Left colon (tissue), 2 donors: ENCODE measurements around the gene MPL. TPM values are rescaled to one million over a fixed set of nuclear protein-coding genes. Genes with fewer than 3 reads are reported as not detected.
"Not testable (repeated sequence)": the region's sequence is repeated elsewhere in the genome, so short reads cannot be mapped to it uniquely, and the experiment has no call there.

Experiments
- ATAC-seq: fragments of 200-7000 bp; cut with Tn5 transposase; one replicate; pipeline ENCODE4 v1.9.1; 2020; ENCODE audit warnings: mild to moderate bottlenecking, moderate library complexity
- DNase-seq, 2 donors: peaks; one replicate each; pipeline ENCODE4 v3.0.0-alpha.2; 2020
- intact Hi-C, 2 donors: fragments of 100-400 bp; cut with DNase I in 1 of 2; cut with micrococcal nuclease in 1 of 2; formaldehyde crosslinking; loops; one replicate each; pipeline versions ENCODE4 v1.11.2 to v1.14.0; 2022; cut with DNase I, micrococcal nuclease
- total RNA-seq, 2 donors: library from RNA; stranded (reverse); fragmentation: NEBNext Ultra II Directional; extraction: Animal tissue kit (Norgen Biotek cat#: 25700); gene quantifications; one replicate each; pipeline ENCODE4 v1.2.1, GENCODE V29; 2021
- donor health status: DM: no; HTN: no; CAD: no.
- donor health status: DM: yes; HTN: yes; CAD: no.

MPL gene
- total RNA-seq, 2 donors from 2014 or later, result 0.56 TPM; not detected in 1

GRCh38 chr1:43367026-43367903, 29.6 kb downstream of the MPL start:
- DNase-seq, result peak; percentile 50 to 53
- ATAC-seq, result peak; percentile 68
- intact Hi-C loops, result no loop called here

- DNase-seq (peak; percentile 92 to 95), ATAC-seq (peak; percentile 77)
- intact Hi-C loops, result no loop called here
Observed at GRCh38 chr1:43367904-43368645, 30.5 kb downstream of the MPL start, which contains the start of gene ELOVL1. ELOVL1 (minus strand) TSS chr1:43368011; CDS start chr1:43365609, 2,402 bp downstream.

GRCh38 chr1:43368646-43369020, 31.0 kb downstream of the MPL start:
- DNase-seq (no peak), ATAC-seq (no peak)
- intact Hi-C loops, result no loop called here

- DNase-seq, intact Hi-C loops, ATAC-seq: not testable (repeated sequence)
Observed at GRCh38 chr1:43369779-43370178, 32.2 kb downstream of the MPL start.

- DNase-seq, result no peak
- intact Hi-C loops, result no loop called here
- no peak for ATAC-seq
Observed at GRCh38 chr1:43370564-43370963, 32.9 kb downstream of the MPL start.

- intact Hi-C loops, result no loop called here
- no peak for DNase-seq
- no peak for ATAC-seq
Observed at GRCh38 chr1:43372172-43372571, 34.6 kb downstream of the MPL start.

- DNase-seq, result no peak
Observed at GRCh38 chr1:43373066-43373940, 35.7 kb downstream of the MPL start.

GRCh38 chr1:43376723-43377235, 39.2 kb downstream of the MPL start:
- intact Hi-C loops, result no loop called here
- peak; percentile 28 for ATAC-seq

More at GRCh38 chr1:43373066-43373940, 35.7 kb downstream of the MPL start:
- intact Hi-C loops, result no loop called here
- ATAC-seq, result peak; percentile 34

GRCh38 chr1:43377831-43378230, 40.2 kb downstream of the MPL start:
- intact Hi-C loops, result no loop called here
- ATAC-seq (peak; percentile 55), DNase-seq (no peak)

More at GRCh38 chr1:43376723-43377235, 39.2 kb downstream of the MPL start:
- no peak for DNase-seq

- intact Hi-C loops, result no loop called here
- ATAC-seq, result no peak
- DNase-seq, result no peak
Observed at GRCh38 chr1:43379476-43379875, 41.9 kb downstream of the MPL start.

GRCh38 chr1:43381612-43382011, 44.0 kb downstream of the MPL start:
- no peak for ATAC-seq
- DNase-seq, result no peak

GRCh38 chr1:43382027-43382779, 44.6 kb downstream of the MPL start:
- intact Hi-C loops, result no loop called here
- ATAC-seq (peak; percentile 57), DNase-seq (no peak)

More at GRCh38 chr1:43381612-43382011, 44.0 kb downstream of the MPL start:
- intact Hi-C loops, result no loop called here

GRCh38 chr1:43383449-43383848, 45.8 kb downstream of the MPL start:
- DNase-seq, result no peak
- intact Hi-C loops, result no loop called here
- peak; percentile 57 for ATAC-seq

GRCh38 chr1:43386676-43387075, 49.1 kb downstream of the MPL start:
- intact Hi-C loops, result no loop called here
- ATAC-seq, result no peak

GRCh38 chr1:43387976-43388599, 50.5 kb downstream of the MPL start:
- ATAC-seq (no peak), DNase-seq (no peak)
- intact Hi-C loops, result no loop called here

More at GRCh38 chr1:43386676-43387075, 49.1 kb downstream of the MPL start:
- no peak for DNase-seq

GRCh38 chr1:43388613-43389012, 51.0 kb downstream of the MPL start:
- no peak for DNase-seq
- intact Hi-C loops, result no loop called here
- ATAC-seq, result no peak
